NCI-H2171 (cell line): ENCODE measurements around the gene TMEM271.

Experiments
- DNase-seq: peaks from one replicate; lab custom pipeline; 2025; lab: John Stamatoyannopoulos, UW

TMEM271 gene

GRCh38 chr4:534101-534575, 42.0 kb downstream of the TMEM271 start:
- no peak for DNase-seq

- DNase-seq = no peak
Observed at GRCh38 chr4:533318-534100, 42.6 kb downstream of the TMEM271 start.

DNA sequence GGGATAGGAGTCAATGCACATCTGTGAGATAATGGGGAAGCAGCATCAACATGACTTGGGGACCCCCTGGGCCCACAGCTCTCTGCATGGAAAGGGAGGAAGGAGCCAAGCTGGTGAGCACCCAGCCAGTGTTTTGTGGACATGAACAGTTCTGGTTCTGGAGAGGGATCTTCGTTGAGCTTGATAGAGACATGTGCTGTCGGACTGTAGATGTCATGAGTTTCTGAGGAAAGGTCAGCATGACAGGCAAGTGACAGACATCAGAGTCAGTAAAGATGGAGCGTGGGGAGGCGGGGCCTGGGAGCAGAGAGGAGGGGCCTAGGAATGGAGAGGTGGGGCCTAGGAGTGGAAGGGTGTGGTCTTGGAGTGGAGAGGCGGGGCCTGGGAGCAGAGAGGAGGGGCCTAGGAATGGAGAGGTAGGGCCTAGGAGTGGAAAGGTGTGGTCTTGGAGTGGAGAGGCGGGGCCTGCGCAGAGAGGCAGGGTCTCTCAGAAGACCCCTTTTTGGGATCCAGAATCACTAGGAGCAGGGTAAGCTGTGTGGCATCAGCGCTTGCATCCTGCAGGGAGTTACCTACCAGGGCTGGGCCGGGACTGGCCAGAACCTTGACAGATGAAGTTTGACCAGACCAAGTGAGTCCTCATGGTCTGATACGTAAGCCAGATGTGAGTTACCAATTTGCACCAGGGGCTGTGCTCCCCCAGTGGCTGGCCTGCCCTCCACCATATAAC, 43.3 kb downstream of the TMEM271 start:
- DNase-seq = no peak

- DNase-seq = no peak
Observed at GRCh38 chr4:531721-532565, 44.2 kb downstream of the TMEM271 start.

DNA sequence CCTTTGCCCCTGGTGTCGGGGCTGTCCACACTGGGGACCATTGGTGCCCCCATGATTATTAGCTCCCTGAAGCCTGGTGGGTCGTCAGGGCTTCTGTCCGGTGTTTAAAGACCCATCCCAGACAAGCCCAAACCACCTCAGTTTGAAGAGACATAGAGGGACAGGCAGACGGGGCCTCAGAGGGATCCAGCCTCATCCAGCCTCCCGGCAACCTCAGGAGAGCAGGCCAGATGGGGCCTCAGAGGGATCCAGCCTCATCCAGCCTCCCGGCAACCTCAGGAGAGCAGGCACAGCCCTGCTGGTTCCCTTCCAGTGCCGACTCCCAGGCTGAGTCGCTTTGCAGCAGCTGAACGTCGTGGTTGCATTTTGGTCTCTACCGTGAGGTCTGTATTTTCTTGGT, 45.0 kb downstream of the TMEM271 start:
- no peak for DNase-seq

DNA sequence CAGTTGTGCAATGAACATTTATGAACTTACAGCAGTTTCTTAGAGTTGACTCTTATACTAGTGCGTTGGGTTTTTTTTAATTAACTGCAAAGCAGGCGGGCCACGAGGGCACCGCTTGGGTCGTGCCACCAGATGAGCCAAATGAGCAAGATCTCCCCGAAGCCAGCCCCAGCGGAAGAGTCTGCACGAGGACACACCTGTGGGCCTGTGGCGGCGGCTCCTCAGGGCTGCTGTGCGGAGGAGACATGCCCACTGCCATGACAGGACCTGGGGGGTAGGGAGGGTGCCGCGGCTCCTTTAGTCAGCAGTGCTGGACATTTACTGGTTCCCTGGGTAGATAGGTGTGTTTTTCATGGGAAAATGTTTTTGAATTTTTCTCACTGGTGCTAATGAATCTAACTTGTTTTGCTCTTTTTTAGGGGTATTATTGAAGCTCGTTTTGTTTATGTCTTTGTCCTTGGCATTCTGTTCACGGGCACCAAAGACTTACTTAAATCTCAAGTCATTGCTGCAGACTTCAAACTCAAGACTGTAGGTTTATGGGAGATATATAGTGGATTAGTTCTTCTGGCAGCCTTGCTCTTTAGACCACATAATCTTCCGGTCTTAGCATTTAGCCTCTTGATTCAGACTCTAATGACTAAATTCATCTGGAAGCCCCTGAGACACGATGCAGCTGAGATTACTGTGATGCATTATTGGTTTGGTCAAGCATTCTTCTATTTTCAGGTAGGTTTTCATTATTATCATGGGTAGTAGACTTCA, 45.9 kb downstream of the TMEM271 start:
- no peak for DNase-seq

GRCh38 chr4:529563-529962, 46.5 kb downstream of the TMEM271 start:
- DNase-seq = no peak

GRCh38 chr4:528835-529234, 47.3 kb downstream of the TMEM271 start:
- DNase-seq = no peak

- no peak for DNase-seq
Observed at GRCh38 chr4:528296-528695, 47.8 kb downstream of the TMEM271 start.

DNA sequence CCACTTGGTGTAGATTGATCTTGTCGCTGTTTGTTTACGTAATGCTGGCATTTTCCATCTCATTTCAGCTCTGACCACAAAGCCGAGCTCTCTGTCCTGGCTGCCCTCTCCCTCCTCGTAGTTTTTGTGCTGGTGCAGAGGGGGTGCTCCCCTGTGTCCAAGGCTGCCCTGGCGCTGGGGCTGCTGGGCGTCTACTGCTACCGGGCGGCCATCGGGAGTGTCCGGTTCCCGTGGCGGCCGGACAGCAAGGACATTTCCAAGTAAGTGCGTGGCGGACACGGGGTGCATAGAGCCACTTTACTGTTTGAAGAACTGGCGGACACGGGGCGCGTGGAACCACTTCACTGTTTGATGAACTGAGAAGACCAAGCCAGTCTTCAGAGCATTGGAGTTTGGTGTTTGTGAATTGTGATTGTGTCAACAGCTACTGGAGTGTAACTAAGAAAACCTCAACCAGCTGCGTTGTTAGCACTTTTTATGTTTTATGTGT, 49.1 kb downstream of the TMEM271 start:
- no peak for DNase-seq

- no peak for DNase-seq
Observed at GRCh38 chr4:526189-526909, 49.7 kb downstream of the TMEM271 start.

GRCh38 chr4:525660-526059, 50.4 kb downstream of the TMEM271 start:
- DNase-seq = no peak

GRCh38 chr4:524196-524595, 51.9 kb downstream of the TMEM271 start:
- DNase-seq = no peak
